Measurements from ENCODE around the gene UBE2J2. TPM values are rescaled to one million over a fixed set of nuclear protein-coding genes. Genes with fewer than 3 reads are reported as not detected.

UBE2J2 gene
- polyA plus RNA-seq, 2 of the 4 experiments (the other 2 are of a cell fraction), result 21.2 to 36.2 TPM

DNA sequence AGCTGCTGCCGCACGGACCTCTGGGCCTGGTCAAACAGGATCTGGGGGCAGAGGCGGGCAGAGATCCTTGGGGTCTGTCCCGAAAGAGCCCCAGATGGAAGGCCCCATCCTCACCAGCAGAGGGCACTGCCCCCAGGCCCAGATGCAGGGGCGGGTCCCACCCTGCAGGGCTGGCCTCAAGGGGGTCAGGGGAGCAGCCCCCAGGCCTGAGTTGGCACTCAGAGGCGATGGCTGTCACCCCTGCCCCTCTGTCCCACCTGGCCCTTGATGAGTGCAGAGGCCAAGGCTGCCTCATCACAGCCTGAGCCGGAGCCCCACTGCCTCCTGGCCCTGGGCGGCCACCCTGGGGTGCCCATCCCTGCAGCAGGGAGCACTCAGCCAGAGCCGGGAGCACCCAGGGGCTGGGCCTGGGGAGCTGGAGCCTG is 28.4 kb upstream of the UBE2J2 start:
- TF ChIP-seq, protein P1, sequence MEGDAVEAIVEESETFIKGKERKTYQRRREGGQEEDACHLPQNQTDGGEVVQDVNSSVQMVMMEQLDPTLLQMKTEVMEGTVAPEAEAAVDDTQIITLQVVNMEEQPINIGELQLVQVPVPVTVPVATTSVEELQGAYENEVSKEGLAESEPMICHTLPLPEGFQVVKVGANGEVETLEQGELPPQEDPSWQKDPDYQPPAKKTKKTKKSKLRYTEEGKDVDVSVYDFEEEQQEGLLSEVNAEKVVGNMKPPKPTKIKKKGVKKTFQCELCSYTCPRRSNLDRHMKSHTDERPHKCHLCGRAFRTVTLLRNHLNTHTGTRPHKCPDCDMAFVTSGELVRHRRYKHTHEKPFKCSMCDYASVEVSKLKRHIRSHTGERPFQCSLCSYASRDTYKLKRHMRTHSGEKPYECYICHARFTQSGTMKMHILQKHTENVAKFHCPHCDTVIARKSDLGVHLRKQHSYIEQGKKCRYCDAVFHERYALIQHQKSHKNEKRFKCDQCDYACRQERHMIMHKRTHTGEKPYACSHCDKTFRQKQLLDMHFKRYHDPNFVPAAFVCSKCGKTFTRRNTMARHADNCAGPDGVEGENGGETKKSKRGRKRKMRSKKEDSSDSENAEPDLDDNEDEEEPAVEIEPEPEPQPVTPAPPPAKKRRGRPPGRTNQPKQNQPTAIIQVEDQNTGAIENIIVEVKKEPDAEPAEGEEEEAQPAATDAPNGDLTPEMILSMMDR (IDR thresholded peaks at IDR 0.05), result peak; percentile 30; the same call in 1 of the 3 replicates
- TF ChIP-seq, protein P2, sequence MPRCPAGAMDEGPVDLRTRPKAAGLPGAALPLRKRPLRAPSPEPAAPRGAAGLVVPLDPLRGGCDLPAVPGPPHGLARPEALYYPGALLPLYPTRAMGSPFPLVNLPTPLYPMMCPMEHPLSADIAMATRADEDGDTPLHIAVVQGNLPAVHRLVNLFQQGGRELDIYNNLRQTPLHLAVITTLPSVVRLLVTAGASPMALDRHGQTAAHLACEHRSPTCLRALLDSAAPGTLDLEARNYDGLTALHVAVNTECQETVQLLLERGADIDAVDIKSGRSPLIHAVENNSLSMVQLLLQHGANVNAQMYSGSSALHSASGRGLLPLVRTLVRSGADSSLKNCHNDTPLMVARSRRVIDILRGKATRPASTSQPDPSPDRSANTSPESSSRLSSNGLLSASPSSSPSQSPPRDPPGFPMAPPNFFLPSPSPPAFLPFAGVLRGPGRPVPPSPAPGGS (IDR thresholded peaks at IDR 0.05), result no peak
- no peaks in the 10 kb centered on the region for H3K9me3 ChIP-seq
- DNase-seq (ENCODE audit: low read depth in 1 of 2, low spot score in 1 of 2) (no peak), FAIRE-seq (no peak), ATAC-seq (peak in 1 of 2 experiments; percentile 24; a peak in 2 of 6 replicates)
- WGBS (ENCODE audit: missing lambda C conversion rate), result no CpG with 5 or more reads among the region's 9 CpGs
- no peak overlapping the region for H3K27ac ChIP-seq
- H3K4me3 ChIP-seq, result no peak overlapping the region
- H3K4me1 ChIP-seq, result peaks cover 31% of the 10 kb centered on the region
- POLR2A ChIA-PET, result no interaction called here
- CTCF ChIA-PET, result interaction anchor here (0.8 to 2.8 kb wide), 3 partner anchors 9 to 70 kb away, joined by 3 to 18 read pairs (median 4); no protein-coding TSS in a partner anchor
- no peak overlapping the region for H3K4me2 ChIP-seq

DNA sequence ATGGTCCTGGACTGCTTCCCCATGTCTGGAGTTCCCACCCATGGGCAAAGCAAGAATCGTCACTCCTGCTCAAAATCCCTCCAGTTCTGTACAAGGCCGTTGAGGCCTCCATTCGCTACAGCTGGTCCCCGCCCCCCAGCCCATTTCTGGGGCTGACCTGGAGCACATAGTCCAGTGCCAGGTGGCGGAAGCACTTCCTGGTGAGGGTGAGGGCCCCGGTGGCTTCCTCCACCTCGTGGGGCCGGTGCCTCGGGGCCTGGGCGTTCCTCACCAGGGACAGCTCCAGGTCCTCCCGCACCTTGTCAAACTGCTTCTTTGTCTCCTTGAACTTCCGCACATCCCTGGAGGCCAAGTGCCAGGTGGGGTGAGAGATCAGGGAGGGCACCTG is 26.7 kb upstream of the UBE2J2 start:
- ChIA-PET POLR2A (no interaction called here), CTCF (interaction anchor here (0.6 to 2.8 kb wide), 4 partner anchors 9 to 395 kb away, joined by 3 to 18 read pairs (median 6); partner anchors contain the start of gene AURKAIP1)
- no peak for DNase-seq (ENCODE audit: low read depth in 1 of 2, low spot score in 1 of 2)

More for the DNA sequence above, 26.7 kb upstream of the UBE2J2 start:
- no peak overlapping the region for H3K4me2 ChIP-seq
- no peak overlapping the region for H3K27ac ChIP-seq
- TF ChIP-seq CBX8 (IDR thresholded peaks at IDR 0.05) (no peak), SMC3 (IDR thresholded peaks at IDR 0.05) (no peak), ZNF302 (CRISPR knock-in tag; IDR thresholded peaks at IDR 0.05) (no peak), MAFK (IDR thresholded peaks at IDR 0.05; ENCODE audit: partially characterized antibody) (no peak), JUNB (IDR thresholded peaks at IDR 0.05) (no peak), JUN (IDR thresholded peaks at IDR 0.05) (no peak), KDM1A (IDR thresholded peaks at IDR 0.05; ENCODE audit: low read depth) (no peak), ESRRA (IDR thresholded peaks at IDR 0.05; ENCODE audit: borderline replicate concordance, low read length) (no peak), NPAS2 (CRISPR knock-in tag; IDR thresholded peaks at IDR 0.05; ENCODE audit: borderline replicate concordance) (no peak), BHLHE40 (IDR thresholded peaks at IDR 0.05; ENCODE audit: low read depth, low read length) (no peak), FOSL2 (IDR thresholded peaks at IDR 0.05) (no peak), FOSL2 (CRISPR knock-in tag; IDR thresholded peaks at IDR 0.05) (no peak), RFX5 (IDR thresholded peaks at IDR 0.05) (no peak), CHD4 (IDR thresholded peaks at IDR 0.05; ENCODE audit: borderline replicate concordance) (no peak)
- TF ChIP-seq, protein P3, sequence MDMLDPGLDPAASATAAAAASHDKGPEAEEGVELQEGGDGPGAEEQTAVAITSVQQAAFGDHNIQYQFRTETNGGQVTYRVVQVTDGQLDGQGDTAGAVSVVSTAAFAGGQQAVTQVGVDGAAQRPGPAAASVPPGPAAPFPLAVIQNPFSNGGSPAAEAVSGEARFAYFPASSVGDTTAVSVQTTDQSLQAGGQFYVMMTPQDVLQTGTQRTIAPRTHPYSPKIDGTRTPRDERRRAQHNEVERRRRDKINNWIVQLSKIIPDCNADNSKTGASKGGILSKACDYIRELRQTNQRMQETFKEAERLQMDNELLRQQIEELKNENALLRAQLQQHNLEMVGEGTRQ (IDR thresholded peaks at IDR 0.05), result no peak
- TF ChIP-seq, protein P4, sequence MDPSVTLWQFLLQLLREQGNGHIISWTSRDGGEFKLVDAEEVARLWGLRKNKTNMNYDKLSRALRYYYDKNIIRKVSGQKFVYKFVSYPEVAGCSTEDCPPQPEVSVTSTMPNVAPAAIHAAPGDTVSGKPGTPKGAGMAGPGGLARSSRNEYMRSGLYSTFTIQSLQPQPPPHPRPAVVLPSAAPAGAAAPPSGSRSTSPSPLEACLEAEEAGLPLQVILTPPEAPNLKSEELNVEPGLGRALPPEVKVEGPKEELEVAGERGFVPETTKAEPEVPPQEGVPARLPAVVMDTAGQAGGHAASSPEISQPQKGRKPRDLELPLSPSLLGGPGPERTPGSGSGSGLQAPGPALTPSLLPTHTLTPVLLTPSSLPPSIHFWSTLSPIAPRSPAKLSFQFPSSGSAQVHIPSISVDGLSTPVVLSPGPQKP (IDR thresholded peaks at IDR 0.05; ENCODE audit: low read depth, low read length), result no peak
- TF ChIP-seq, protein P5, sequence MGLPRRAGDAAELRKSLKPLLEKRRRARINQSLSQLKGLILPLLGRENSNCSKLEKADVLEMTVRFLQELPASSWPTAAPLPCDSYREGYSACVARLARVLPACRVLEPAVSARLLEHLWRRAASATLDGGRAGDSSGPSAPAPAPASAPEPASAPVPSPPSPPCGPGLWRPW (IDR thresholded peaks at IDR 0.05), result no peak
- TF ChIP-seq, protein P2 (IDR thresholded peaks at IDR 0.05), result no peak
- TF ChIP-seq, protein P6, sequence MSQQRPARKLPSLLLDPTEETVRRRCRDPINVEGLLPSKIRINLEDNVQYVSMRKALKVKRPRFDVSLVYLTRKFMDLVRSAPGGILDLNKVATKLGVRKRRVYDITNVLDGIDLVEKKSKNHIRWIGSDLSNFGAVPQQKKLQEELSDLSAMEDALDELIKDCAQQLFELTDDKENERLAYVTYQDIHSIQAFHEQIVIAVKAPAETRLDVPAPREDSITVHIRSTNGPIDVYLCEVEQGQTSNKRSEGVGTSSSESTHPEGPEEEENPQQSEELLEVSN (IDR thresholded peaks at IDR 0.05; ENCODE audit: borderline replicate concordance, low read depth), result no peak
- TF ChIP-seq, protein P7, sequence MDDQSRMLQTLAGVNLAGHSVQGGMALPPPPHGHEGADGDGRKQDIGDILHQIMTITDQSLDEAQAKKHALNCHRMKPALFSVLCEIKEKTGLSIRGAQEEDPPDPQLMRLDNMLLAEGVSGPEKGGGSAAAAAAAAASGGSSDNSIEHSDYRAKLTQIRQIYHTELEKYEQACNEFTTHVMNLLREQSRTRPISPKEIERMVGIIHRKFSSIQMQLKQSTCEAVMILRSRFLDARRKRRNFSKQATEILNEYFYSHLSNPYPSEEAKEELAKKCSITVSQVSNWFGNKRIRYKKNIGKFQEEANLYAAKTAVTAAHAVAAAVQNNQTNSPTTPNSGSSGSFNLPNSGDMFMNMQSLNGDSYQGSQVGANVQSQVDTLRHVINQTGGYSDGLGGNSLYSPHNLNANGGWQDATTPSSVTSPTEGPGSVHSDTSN (IDR thresholded peaks at IDR 0.05), result no peak
- TF ChIP-seq, protein P8, sequence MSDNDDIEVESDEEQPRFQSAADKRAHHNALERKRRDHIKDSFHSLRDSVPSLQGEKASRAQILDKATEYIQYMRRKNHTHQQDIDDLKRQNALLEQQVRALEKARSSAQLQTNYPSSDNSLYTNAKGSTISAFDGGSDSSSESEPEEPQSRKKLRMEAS (IDR thresholded peaks at IDR 0.05), result no peak
- 89% methylated on average over 3 of the region's 12 CpGs for WGBS (ENCODE audit: missing lambda C conversion rate)
- ATAC-seq, result no peak
- peaks cover 15% of the 10 kb centered on the region for H3K4me1 ChIP-seq
- H3K9me3 ChIP-seq, result no peaks in the 10 kb centered on the region
- no peak for FAIRE-seq
- H3K4me3 ChIP-seq, result no peak overlapping the region
